HCT116 (cell line): Measurements from ENCODE around the gene AGRP. TPM values are rescaled to one million over a fixed set of nuclear protein-coding genes. Genes with fewer than 3 reads are reported as not detected.

ENCODE experiments used
- ATAC-seq: fragments of 200-7000 bp; cut with Tn5 transposase; 2 replicates; pipeline ENCODE4 v1.9.1; 2020; ENCODE audit warnings: mild to moderate bottlenecking, moderate library complexity
- BruUV-seq: library from RNA; stranded (reverse); fragments of 400-500 nt; replicated peaks from 2 replicates; lab custom pipeline; 2021; lab: Mats Ljungman, UMichigan
- CTCF ChIA-PET: fragments of 300-600 bp; sonication (Branson Sonifier 250); formaldehyde crosslinking; loops from one replicate; lab custom pipeline; 2021; ENCODE audit warnings: antibody characterized with exemption; lab: Charles Lee
- POLR2A ChIA-PET: fragments of 300-600, 350-600 bp; sonication (Branson Sonifier 250); formaldehyde crosslinking; loops from one replicate; lab custom pipeline; 2021; ENCODE audit warnings: antibody characterized with exemption; lab: Charles Lee
- RAD21 ChIA-PET, 2 experiments: fragments of 300-600 bp; sonication (Branson Sonifier 250); formaldehyde crosslinking; loops; one replicate each; lab custom pipeline; 2023; ENCODE audit warnings: low total read pairs in 2 of 2; ENCODE audit not compliant: uncharacterized antibody in 2 of 2, unreplicated experiment in 2 of 2, low non-redundant PET in 1 of 2; lab: Charles Lee
- DNase-seq: peaks from one replicate; pipeline ENCODE4 v3.0.0-alpha.2; 2010; ENCODE audit warnings: low read depth, low spot score
- H2AFZ ChIP-seq: fragments of 200-600 bp; shearing (Covaris generic), sonication (generic); 2 replicates; pipeline ENCODE4 v1.6.1; 2017; ENCODE audit warnings: low read depth, mixed run types, mixed read lengths, antibody characterized with exemption, low read length; ENCODE audit not compliant: poor library complexity, severe bottlenecking
- H3K27ac ChIP-seq: 2 replicates; pipeline ENCODE4 v1.5.1; 2012; ENCODE audit warnings: low read depth, low read length
- H3K27me3 ChIP-seq: fragments of 200-600 bp; sonication (generic); 2 replicates; pipeline ENCODE4 v1.6.1; 2016; ENCODE audit warnings: mixed run types, low read length, mixed read lengths; ENCODE audit not compliant: insufficient read depth
- H3K36me3 ChIP-seq, 2 experiments: fragments of 200-500 bp in 1 of 2; fragments of 200-600 bp in 1 of 2; sonication (Bioruptor generic) in 1 of 2; sonication (generic) in 1 of 2; 2 replicates each; pipeline versions ENCODE4 v1.5.1 to v1.6.1; 2014 to 2016; ENCODE audit warnings: low read length in 2 of 2, inconsistent platforms in 1 of 2, mixed read lengths in 1 of 2, mixed run types in 1 of 2; ENCODE audit not compliant: insufficient read depth in 2 of 2, control insufficient read depth in 1 of 2
- H3K4me1 ChIP-seq, 2 experiments: fragments of 200-600 bp in 1 of 2; sonication (generic) in 1 of 2; 2 replicates each; pipeline versions ENCODE4 v1.5.1 to v1.6.1; 2012 to 2017; ENCODE audit warnings: low read length in 2 of 2, inconsistent platforms in 1 of 2, mild to moderate bottlenecking in 1 of 2, mixed read lengths in 1 of 2, mixed run types in 1 of 2, moderate library complexity in 1 of 2; ENCODE audit not compliant: insufficient read depth in 2 of 2, control insufficient read depth in 1 of 2
- H3K4me2 ChIP-seq: fragments of 200-600 bp; sonication (generic); 2 replicates; pipeline ENCODE4 v1.6.1; 2017; ENCODE audit warnings: mixed run types, low read length, mixed read lengths
- H3K4me3 ChIP-seq, 2 experiments: fragments of 200-600 bp in 1 of 2; sonication (generic) in 1 of 2; replicated peaks in 1 of 2; 2 replicates each; pipeline ENCODE4 v1.5.1; 2011 to 2016; ENCODE audit warnings: low read length in 2 of 2, control low read depth in 1 of 2, low read depth in 1 of 2, mild to moderate bottlenecking in 1 of 2, mixed read lengths in 1 of 2, mixed run types in 1 of 2
- H3K79me2 ChIP-seq: fragments of 200-600 bp; sonication (generic); 2 replicates; pipeline ENCODE4 v1.6.1; 2017; ENCODE audit warnings: mild to moderate bottlenecking, mixed run types, low read length, moderate library complexity, mixed read lengths; ENCODE audit not compliant: insufficient read depth
- H3K9ac ChIP-seq: fragments of 200-600 bp; sonication (generic); 2 replicates; pipeline ENCODE4 v1.6.1; 2016; ENCODE audit warnings: low read length, mixed read lengths
- H3K9me2 ChIP-seq: fragments of 200-600 bp; sonication (generic), shearing (Covaris generic); 2 replicates; pipeline ENCODE4 v1.6.1; 2017; ENCODE audit warnings: mixed run types, mild to moderate bottlenecking, moderate library complexity; ENCODE audit not compliant: insufficient read depth
- H3K9me3 ChIP-seq, 2 experiments: fragments of 200-500 bp in 1 of 2; fragments of 200-600 bp in 1 of 2; sonication (Bioruptor generic) in 1 of 2; sonication (generic) in 1 of 2; 2 replicates each; pipeline ENCODE4 v1.6.1; 2014 to 2017; ENCODE audit warnings: low read length in 2 of 2, mixed read lengths in 2 of 2, inconsistent platforms in 1 of 2, low read depth in 1 of 2, mild to moderate bottlenecking in 1 of 2, mixed run types in 1 of 2, moderate library complexity in 1 of 2; ENCODE audit not compliant: control insufficient read depth in 1 of 2, insufficient read depth in 1 of 2
- H4K20me1 ChIP-seq: fragments of 200-600 bp; sonication (generic), shearing (Covaris generic); 2 replicates; pipeline ENCODE4 v1.6.1; 2017; ENCODE audit warnings: mixed run types, mild to moderate bottlenecking, moderate library complexity; ENCODE audit not compliant: insufficient read depth
- CBX3 ChIP-seq: IDR thresholded peaks from 2 replicates; pipeline ENCODE4 v1.6.1; 2012; ENCODE audit warnings: low read depth
- EGR1 ChIP-seq: IDR thresholded peaks from 2 replicates; pipeline ENCODE4 v1.6.1; 2012; ENCODE audit warnings: low read depth
- FOSL1 ChIP-seq: IDR thresholded peaks from 2 replicates; pipeline ENCODE4 v1.6.1; 2012; ENCODE audit warnings: low read depth
- REST ChIP-seq: IDR thresholded peaks from 2 replicates; pipeline ENCODE4 v1.6.1; 2012; ENCODE audit warnings: low read depth
- intact Hi-C: fragments of 100-400 bp; cut with micrococcal nuclease; formaldehyde crosslinking; loops from 2 replicates; pipeline ENCODE4 v1.10.0; 2022
- total RNA-seq: library from RNA; stranded (reverse); gene quantifications from one replicate; pipeline ENCODE4 v1.2.1, GENCODE V29; 2021; ENCODE audit not compliant: unreplicated experiment
- TF ChIP-seq, protein P1 (sequence below): IDR thresholded peaks from 2 replicates; pipeline ENCODE4 v1.6.1; 2011; ENCODE audit warnings: mild to moderate bottlenecking, low read length, moderate library complexity; ENCODE audit not compliant: insufficient replicate concordance; ENCODE audit errors: extremely low read depth
- TF ChIP-seq, protein P2 (sequence below), 3 experiments: fragments of 200-600 bp in 1 of 3; sonication (generic) in 1 of 3; IDR thresholded peaks in 2 of 3; conservative IDR thresholded peaks in 1 of 3; 2 replicates each; pipeline ENCODE4 v1.5.1; 2012 to 2017; ENCODE audit warnings: low read depth in 2 of 3, low read length in 2 of 3, antibody characterized with exemption in 1 of 3, borderline replicate concordance in 1 of 3, control low read depth in 1 of 3, mild to moderate bottlenecking in 1 of 3, mixed read lengths in 1 of 3, mixed run types in 1 of 3, moderate library complexity in 1 of 3; ENCODE audit not compliant: insufficient read depth in 1 of 3

The AGRP gene
- total RNA-seq, 1 experiment from 2014 or later: not detected

GRCh38 chr16:67499106-67499505 is 15.8 kb upstream of the AGRP start (continued):
- TF ChIP-seq, protein P1, sequence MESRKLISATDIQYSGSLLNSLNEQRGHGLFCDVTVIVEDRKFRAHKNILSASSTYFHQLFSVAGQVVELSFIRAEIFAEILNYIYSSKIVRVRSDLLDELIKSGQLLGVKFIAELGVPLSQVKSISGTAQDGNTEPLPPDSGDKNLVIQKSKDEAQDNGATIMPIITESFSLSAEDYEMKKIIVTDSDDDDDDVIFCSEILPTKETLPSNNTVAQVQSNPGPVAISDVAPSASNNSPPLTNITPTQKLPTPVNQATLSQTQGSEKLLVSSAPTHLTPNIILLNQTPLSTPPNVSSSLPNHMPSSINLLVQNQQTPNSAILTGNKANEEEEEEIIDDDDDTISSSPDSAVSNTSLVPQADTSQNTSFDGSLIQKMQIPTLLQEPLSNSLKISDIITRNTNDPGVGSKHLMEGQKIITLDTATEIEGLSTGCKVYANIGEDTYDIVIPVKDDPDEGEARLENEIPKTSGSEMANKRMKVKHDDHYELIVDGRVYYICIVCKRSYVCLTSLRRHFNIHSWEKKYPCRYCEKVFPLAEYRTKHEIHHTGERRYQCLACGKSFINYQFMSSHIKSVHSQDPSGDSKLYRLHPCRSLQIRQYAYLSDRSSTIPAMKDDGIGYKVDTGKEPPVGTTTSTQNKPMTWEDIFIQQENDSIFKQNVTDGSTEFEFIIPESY: no peak

GRCh38 chr16:67490335-67491096 is 7.2 kb upstream of the AGRP start:
- POLR2A ChIA-PET: interaction anchor here (0.6 kb wide), 1 partner anchor 26 kb away, joined by 3 read pairs; no protein-coding TSS in a partner anchor

More at GRCh38 chr16:67490335-67491096, 7.2 kb upstream of the AGRP start:
- ATAC-seq: no peak
- H3K36me3 ChIP-seq: no peaks in the 10 kb centered on the region
- H3K79me2 ChIP-seq: no peaks in the 10 kb centered on the region
- no peaks in the 10 kb centered on the region; a peak in 1 of 4 replicates for H3K9me3 ChIP-seq
- no peak overlapping the region for H2AFZ ChIP-seq
- no peak for TF ChIP-seq EGR1
- TF ChIP-seq, protein P2, sequence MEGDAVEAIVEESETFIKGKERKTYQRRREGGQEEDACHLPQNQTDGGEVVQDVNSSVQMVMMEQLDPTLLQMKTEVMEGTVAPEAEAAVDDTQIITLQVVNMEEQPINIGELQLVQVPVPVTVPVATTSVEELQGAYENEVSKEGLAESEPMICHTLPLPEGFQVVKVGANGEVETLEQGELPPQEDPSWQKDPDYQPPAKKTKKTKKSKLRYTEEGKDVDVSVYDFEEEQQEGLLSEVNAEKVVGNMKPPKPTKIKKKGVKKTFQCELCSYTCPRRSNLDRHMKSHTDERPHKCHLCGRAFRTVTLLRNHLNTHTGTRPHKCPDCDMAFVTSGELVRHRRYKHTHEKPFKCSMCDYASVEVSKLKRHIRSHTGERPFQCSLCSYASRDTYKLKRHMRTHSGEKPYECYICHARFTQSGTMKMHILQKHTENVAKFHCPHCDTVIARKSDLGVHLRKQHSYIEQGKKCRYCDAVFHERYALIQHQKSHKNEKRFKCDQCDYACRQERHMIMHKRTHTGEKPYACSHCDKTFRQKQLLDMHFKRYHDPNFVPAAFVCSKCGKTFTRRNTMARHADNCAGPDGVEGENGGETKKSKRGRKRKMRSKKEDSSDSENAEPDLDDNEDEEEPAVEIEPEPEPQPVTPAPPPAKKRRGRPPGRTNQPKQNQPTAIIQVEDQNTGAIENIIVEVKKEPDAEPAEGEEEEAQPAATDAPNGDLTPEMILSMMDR (IDR thresholded peaks at IDR 0.05 in 2 of 3, conservative IDR thresholded peaks at IDR 0.05 in 1 of 3; ENCODE audit: borderline replicate concordance in 1 of 3, insufficient read depth in 1 of 3, low read depth in 2 of 3, low read length in 2 of 3): no peak
- TF ChIP-seq CBX3: no peak
- TF ChIP-seq REST: no peak
- TF ChIP-seq FOSL1: no peak
- H3K9ac ChIP-seq: no peak overlapping the region
- H4K20me1 ChIP-seq: no peaks in the 10 kb centered on the region
- H3K27ac ChIP-seq: no peak overlapping the region
- H3K4me2 ChIP-seq: no peak overlapping the region
- intact Hi-C loops: no loop called here
- ChIA-PET CTCF (interaction anchor here (1.6 to 3.7 kb wide), 3 partner anchors 10 to 31 kb away, joined by 4 to 18 read pairs (median 16); partner anchors contain the start of gene ATP6V0D1), RAD21 (no interaction called here)
- DNase-seq: no peak
- H3K9me2 ChIP-seq: no peaks in the 10 kb centered on the region
- H3K4me3 ChIP-seq: no peak overlapping the region
- no TSS peak for BruUV-seq
- no peaks in the 10 kb centered on the region for H3K4me1 ChIP-seq
- no peaks in the 10 kb centered on the region for H3K27me3 ChIP-seq
